Measurements from ENCODE around the gene EIF4E3. TPM values are rescaled to one million over a fixed set of nuclear protein-coding genes. Genes with fewer than 3 reads are reported as not detected.

The EIF4E3 gene
- total RNA-seq, 1 donor from 2014 or later: 25.3 TPM

DNA sequence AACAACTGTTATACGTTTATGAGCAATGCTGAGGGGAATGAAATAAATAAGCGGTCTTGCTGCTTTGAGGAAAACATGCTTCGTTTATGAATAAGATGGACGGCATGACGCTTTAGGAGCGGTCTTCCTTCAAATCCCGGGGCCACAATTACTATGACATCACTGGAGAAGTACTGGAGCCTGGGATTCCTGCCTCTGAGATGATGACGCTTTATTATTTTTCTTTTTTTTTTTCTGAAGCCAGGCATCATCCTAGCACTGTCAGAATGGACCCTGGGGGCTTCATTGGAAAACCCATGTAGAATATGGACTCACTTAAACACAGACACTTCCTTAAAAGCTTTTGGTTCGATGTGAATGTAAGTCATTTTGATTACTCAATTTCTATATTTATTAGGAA lies 89.2 kb downstream of the EIF4E3 start:
- H3K27ac ChIP-seq: no peak overlapping the region
- no peaks in the 10 kb centered on the region for H3K4me1 ChIP-seq
- no peaks in the 10 kb centered on the region for H3K36me3 ChIP-seq
- no peaks in the 10 kb centered on the region for H3K9me3 ChIP-seq
- no peak overlapping the region for H3K4me3 ChIP-seq
- no peaks in the 10 kb centered on the region for H3K27me3 ChIP-seq
- no peak for DNase-seq (ENCODE audit: extremely low spot score in 2 of 2)
- intact Hi-C loops (cut with DNase I): no loop called here
- TF ChIP-seq, protein P1, sequence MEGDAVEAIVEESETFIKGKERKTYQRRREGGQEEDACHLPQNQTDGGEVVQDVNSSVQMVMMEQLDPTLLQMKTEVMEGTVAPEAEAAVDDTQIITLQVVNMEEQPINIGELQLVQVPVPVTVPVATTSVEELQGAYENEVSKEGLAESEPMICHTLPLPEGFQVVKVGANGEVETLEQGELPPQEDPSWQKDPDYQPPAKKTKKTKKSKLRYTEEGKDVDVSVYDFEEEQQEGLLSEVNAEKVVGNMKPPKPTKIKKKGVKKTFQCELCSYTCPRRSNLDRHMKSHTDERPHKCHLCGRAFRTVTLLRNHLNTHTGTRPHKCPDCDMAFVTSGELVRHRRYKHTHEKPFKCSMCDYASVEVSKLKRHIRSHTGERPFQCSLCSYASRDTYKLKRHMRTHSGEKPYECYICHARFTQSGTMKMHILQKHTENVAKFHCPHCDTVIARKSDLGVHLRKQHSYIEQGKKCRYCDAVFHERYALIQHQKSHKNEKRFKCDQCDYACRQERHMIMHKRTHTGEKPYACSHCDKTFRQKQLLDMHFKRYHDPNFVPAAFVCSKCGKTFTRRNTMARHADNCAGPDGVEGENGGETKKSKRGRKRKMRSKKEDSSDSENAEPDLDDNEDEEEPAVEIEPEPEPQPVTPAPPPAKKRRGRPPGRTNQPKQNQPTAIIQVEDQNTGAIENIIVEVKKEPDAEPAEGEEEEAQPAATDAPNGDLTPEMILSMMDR (IDR thresholded peaks at IDR 0.05): no peak
- TF ChIP-seq POLR2AphosphoS5 (IDR thresholded peaks at IDR 0.05; ENCODE audit: insufficient read depth in 1 of 2, low read depth in 1 of 2) (no peak), POLR2A (IDR thresholded peaks at IDR 0.05) (no peak)

- intact Hi-C loops (cut with DNase I): no loop called here
- Histone ChIP-seq H3K27me3 (no peaks in the 10 kb centered on the region), H3K27ac (no peak overlapping the region), H3K4me1 (no peaks in the 10 kb centered on the region), H3K9me3 (no peaks in the 10 kb centered on the region), H3K4me3 (no peak overlapping the region), H3K36me3 (no peaks in the 10 kb centered on the region)
- no peak for DNase-seq (ENCODE audit: extremely low spot score in 2 of 2)
- TF ChIP-seq, protein P1 (IDR thresholded peaks at IDR 0.05): no peak
- TF ChIP-seq POLR2A (IDR thresholded peaks at IDR 0.05) (no peak), POLR2AphosphoS5 (IDR thresholded peaks at IDR 0.05; ENCODE audit: insufficient read depth in 1 of 2, low read depth in 1 of 2) (no peak)
Measured at GRCh38 chr3:71634671-71635070, 90.5 kb downstream of the EIF4E3 start.

- Histone ChIP-seq H3K4me3 (no peak overlapping the region), H3K9me3 (no peaks in the 10 kb centered on the region), H3K27ac (no peak overlapping the region), H3K36me3 (no peaks in the 10 kb centered on the region), H3K4me1 (no peaks in the 10 kb centered on the region), H3K27me3 (no peaks in the 10 kb centered on the region)
- intact Hi-C loops (cut with DNase I): no loop called here
- DNase-seq (ENCODE audit: extremely low spot score in 2 of 2): no peak
- TF ChIP-seq POLR2A (IDR thresholded peaks at IDR 0.05) (no peak), POLR2AphosphoS5 (IDR thresholded peaks at IDR 0.05; ENCODE audit: insufficient read depth in 1 of 2, low read depth in 1 of 2) (no peak)
- TF ChIP-seq, protein P1 (IDR thresholded peaks at IDR 0.05): no peak
Measured at GRCh38 chr3:71629711-71630110, 95.5 kb downstream of the EIF4E3 start.

GRCh38 chr3:71629289-71629688 lies 95.9 kb downstream of the EIF4E3 start:
- Histone ChIP-seq H3K4me1 (no peaks in the 10 kb centered on the region), H3K9me3 (no peaks in the 10 kb centered on the region), H3K36me3 (no peaks in the 10 kb centered on the region), H3K27ac (no peak overlapping the region), H3K27me3 (no peaks in the 10 kb centered on the region), H3K4me3 (no peak overlapping the region)
- TF ChIP-seq, protein P1 (IDR thresholded peaks at IDR 0.05): no peak
- no peak for TF ChIP-seq POLR2A (IDR thresholded peaks at IDR 0.05)
- no peak for TF ChIP-seq POLR2AphosphoS5 (IDR thresholded peaks at IDR 0.05; ENCODE audit: insufficient read depth in 1 of 2, low read depth in 1 of 2)
- intact Hi-C loops (cut with DNase I): no loop called here
- no peak for DNase-seq (ENCODE audit: extremely low spot score in 2 of 2)

GRCh38 chr3:71628522-71628921 lies 96.7 kb downstream of the EIF4E3 start:
- Histone ChIP-seq H3K4me1 (no peaks in the 10 kb centered on the region), H3K9me3 (no peaks in the 10 kb centered on the region), H3K36me3 (no peaks in the 10 kb centered on the region), H3K4me3 (no peak overlapping the region), H3K27ac (no peak overlapping the region), H3K27me3 (no peaks in the 10 kb centered on the region)
- TF ChIP-seq, protein P1 (IDR thresholded peaks at IDR 0.05): no peak
- no peak for TF ChIP-seq POLR2AphosphoS5 (IDR thresholded peaks at IDR 0.05; ENCODE audit: insufficient read depth in 1 of 2, low read depth in 1 of 2)
- no peak for TF ChIP-seq POLR2A (IDR thresholded peaks at IDR 0.05)
- intact Hi-C loops (cut with DNase I): no loop called here
- no peak for DNase-seq (ENCODE audit: extremely low spot score in 2 of 2)
